K562 (cell line): ENCODE measurements around the gene PRDM16. TPM values are rescaled to one million over a fixed set of nuclear protein-coding genes. Genes with fewer than 3 reads are reported as not detected.

ENCODE experiments used
- CBX1 ChIP-seq: sonication (generic); IDR thresholded peaks from 2 replicates; pipeline ENCODE4 v1.6.1; 2016; ENCODE audit warnings: antibody characterized with exemption, low read depth, mild to moderate bottlenecking
- FOXA1 ChIP-seq: fragments of 450-650 bp; IDR thresholded peaks from 2 replicates; pipeline ENCODE4 v1.6.1; 2016; ENCODE audit warnings: mild to moderate bottlenecking, borderline replicate concordance
- MAFF ChIP-seq: IDR thresholded peaks from 2 replicates; pipeline ENCODE4 v1.6.1; 2012; ENCODE audit warnings: low read length, improper control_type of control experiment
- NR1H2 ChIP-seq: sonication (generic); formaldehyde crosslinking; IDR thresholded peaks from 2 replicates; pipeline ENCODE4 v1.4.0; 2020; ENCODE audit warnings: mild to moderate bottlenecking, missing genetic modification reagents
- POLR3G ChIP-seq: IDR thresholded peaks from 2 replicates; pipeline ENCODE4 v1.6.1; 2011; ENCODE audit not compliant: insufficient read length, insufficient replicate concordance; ENCODE audit errors: extremely low read depth
- POU5F1 ChIP-seq: fragments of 150-350 bp; IDR thresholded peaks from 2 replicates; pipeline ENCODE4 v1.6.1; 2014; ENCODE audit warnings: borderline replicate concordance, low read length, low read depth, mild to moderate bottlenecking; ENCODE audit not compliant: partially characterized antibody
- TARDBP ChIP-seq: fragments of 450-650 bp; IDR thresholded peaks from 2 replicates; pipeline ENCODE4 v1.6.1; 2016
- ZNF316 ChIP-seq: fragments of 450-650 bp; IDR thresholded peaks from 2 replicates; pipeline ENCODE4 v1.6.1; 2016
- ZNF75A ChIP-seq: fragments of 450-650 bp; formaldehyde crosslinking; IDR thresholded peaks from 2 replicates; pipeline ENCODE4 v1.4.0; 2020; ENCODE audit warnings: mild to moderate bottlenecking
- polyA plus RNA-seq, 8 experiments: library from polyadenylated mRNA; depleted of rRNA in 4 of 8; stranded (reverse) in 5 of 8; unstranded in 3 of 8; fragments of >200 nt; fragmentation: Nextera tagmentation in 2 of 8; fragmentation: Illumina TruSeq in 1 of 8; extraction: Ambion mirVana in 2 of 8; extraction: Trizol in 1 of 8; gene quantifications; 2 replicates each; pipeline versions ENCODE4 v1.2.1 to v1.2.3, GENCODE V29; 2011 to 2014; ENCODE audit warnings: inconsistent platforms in 1 of 8, missing spikeins in 1 of 8
- total RNA-seq, 7 experiments: library from RNA; depleted of rRNA in 6 of 7; stranded (reverse); fragments of >200 nt in 6 of 7; fragmentation: Illumina TruSeq in 2 of 7; extraction: Trizol in 2 of 7; gene quantifications; 2 replicates each; pipeline versions ENCODE4 v1.2.1 to v1.2.3, GENCODE V29; 2011 to 2021; ENCODE audit warnings: low replicate concordance in 1 of 7
- TF ChIP-seq, protein P1 (sequence below): IDR thresholded peaks from 3 replicates; pipeline ENCODE4 v1.6.1; 2011; ENCODE audit warnings: borderline replicate concordance, mild to moderate bottlenecking, moderate library complexity; ENCODE audit not compliant: insufficient read length; ENCODE audit errors: extremely low read depth
- TF ChIP-seq, protein P2 (sequence below): fragments of 250-450 bp; sonication (Bioruptor Pico); IDR thresholded peaks from 2 replicates; pipeline ENCODE4 v1.5.0; 2020; ENCODE audit warnings: mild to moderate bottlenecking, borderline replicate concordance

The PRDM16 gene
- total and polyA plus RNA-seq, 9 of the 15 experiments (the other 6 are each of a cell fraction or from before 2014, with no cell fraction given), result 0.10 to 0.27 TPM; not detected in 7

DNA sequence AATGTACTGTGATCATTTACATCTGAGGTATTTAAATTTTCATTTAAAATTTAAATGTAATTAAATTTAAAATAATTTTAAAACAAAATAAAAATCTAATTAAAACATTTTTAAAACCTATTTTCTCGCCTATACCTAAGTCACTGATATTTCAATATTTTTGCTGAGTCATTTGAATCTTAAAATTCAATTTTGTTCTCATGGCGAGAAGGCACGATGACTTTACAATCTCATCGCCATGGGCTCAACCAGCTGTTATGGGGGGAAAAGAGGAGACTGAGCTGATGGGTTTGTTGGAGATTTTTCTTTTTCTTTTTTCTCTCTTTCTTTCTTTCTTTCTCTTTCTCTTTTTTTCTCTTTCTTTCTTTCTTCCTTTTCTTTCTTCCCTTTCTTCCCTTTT is 89.3 kb downstream of the PRDM16 start (continued):
- TF ChIP-seq, protein P1, sequence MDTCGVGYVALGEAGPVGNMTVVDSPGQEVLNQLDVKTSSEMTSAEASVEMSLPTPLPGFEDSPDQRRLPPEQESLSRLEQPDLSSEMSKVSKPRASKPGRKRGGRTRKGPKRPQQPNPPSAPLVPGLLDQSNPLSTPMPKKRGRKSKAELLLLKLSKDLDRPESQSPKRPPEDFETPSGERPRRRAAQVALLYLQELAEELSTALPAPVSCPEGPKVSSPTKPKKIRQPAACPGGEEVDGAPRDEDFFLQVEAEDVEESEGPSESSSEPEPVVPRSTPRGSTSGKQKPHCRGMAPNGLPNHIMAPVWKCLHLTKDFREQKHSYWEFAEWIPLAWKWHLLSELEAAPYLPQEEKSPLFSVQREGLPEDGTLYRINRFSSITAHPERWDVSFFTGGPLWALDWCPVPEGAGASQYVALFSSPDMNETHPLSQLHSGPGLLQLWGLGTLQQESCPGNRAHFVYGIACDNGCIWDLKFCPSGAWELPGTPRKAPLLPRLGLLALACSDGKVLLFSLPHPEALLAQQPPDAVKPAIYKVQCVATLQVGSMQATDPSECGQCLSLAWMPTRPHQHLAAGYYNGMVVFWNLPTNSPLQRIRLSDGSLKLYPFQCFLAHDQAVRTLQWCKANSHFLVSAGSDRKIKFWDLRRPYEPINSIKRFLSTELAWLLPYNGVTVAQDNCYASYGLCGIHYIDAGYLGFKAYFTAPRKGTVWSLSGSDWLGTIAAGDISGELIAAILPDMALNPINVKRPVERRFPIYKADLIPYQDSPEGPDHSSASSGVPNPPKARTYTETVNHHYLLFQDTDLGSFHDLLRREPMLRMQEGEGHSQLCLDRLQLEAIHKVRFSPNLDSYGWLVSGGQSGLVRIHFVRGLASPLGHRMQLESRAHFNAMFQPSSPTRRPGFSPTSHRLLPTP, result no peak
- no peak for TF ChIP-seq POLR3G
- TF ChIP-seq CBX1, result no peak
- TF ChIP-seq NR1H2 (CRISPR knock-in tag), result no peak
- TF ChIP-seq TARDBP, result no peak
- TF ChIP-seq, protein P2, sequence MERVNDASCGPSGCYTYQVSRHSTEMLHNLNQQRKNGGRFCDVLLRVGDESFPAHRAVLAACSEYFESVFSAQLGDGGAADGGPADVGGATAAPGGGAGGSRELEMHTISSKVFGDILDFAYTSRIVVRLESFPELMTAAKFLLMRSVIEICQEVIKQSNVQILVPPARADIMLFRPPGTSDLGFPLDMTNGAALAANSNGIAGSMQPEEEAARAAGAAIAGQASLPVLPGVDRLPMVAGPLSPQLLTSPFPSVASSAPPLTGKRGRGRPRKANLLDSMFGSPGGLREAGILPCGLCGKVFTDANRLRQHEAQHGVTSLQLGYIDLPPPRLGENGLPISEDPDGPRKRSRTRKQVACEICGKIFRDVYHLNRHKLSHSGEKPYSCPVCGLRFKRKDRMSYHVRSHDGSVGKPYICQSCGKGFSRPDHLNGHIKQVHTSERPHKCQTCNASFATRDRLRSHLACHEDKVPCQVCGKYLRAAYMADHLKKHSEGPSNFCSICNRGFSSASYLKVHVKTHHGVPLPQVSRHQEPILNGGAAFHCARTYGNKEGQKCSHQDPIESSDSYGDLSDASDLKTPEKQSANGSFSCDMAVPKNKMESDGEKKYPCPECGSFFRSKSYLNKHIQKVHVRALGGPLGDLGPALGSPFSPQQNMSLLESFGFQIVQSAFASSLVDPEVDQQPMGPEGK (CRISPR knock-in tag), result no peak
- no peak for TF ChIP-seq POU5F1
- no peak for TF ChIP-seq FOXA1
- no peak for TF ChIP-seq ZNF75A (CRISPR knock-in tag)
- TF ChIP-seq ZNF316, result peak; percentile 93
- TF ChIP-seq MAFF, result peak; percentile 82
